K562 (cell line): ENCODE measurements around the gene GPR183. TPM values are rescaled to one million over a fixed set of nuclear protein-coding genes. Genes with fewer than 3 reads are reported as not detected.
A peak's percentile ranks its signal among the peaks of the same experiment; 100 is the strongest.

Experiments used
- ATAC-seq: fragments of 200-7000 bp; cut with Tn5 transposase; 3 replicates; pipeline ENCODE4 v1.9.1; 2020; ENCODE audit warnings: moderate library complexity
- BruUV-seq: library from RNA; stranded (reverse); fragments of 400-500 nt; replicated peaks from 2 replicates; lab custom pipeline; 2021; lab: Mats Ljungman, UMichigan
- CTCF ChIA-PET: fragments of 300-600 bp; formaldehyde crosslinking; extraction: SDS; loops from one replicate; lab custom pipeline; 2021; ENCODE audit warnings: low intra/inter-chr PET ratio; lab: Yijun Ruan, JAX
- POLR2A ChIA-PET: fragments of 300-600, 350-650 bp; sonication (Branson Sonifier 250); formaldehyde crosslinking; extraction: SDS; loops from one replicate; lab custom pipeline; 2021; ENCODE audit warnings: antibody characterized with exemption, inconsistent platforms; lab: Yijun Ruan, JAX
- DNase-seq, 4 experiments: peaks; one replicate each; pipeline versions ENCODE4 v3.0.0 to v3.0.0-alpha.2; 2011 to 2018; ENCODE audit warnings: low spot score in 3 of 4, mixed read lengths in 3 of 4; ENCODE audit errors: extremely low read depth in 1 of 4
- FAIRE-seq: peaks from 2 replicates; lab custom pipeline; 2011; peaks lifted over from hg19 to GRCh38; lab: Jason Lieb, UNC
- H2AFZ ChIP-seq: 2 replicates; pipeline ENCODE4 v1.6.0; 2011; ENCODE audit warnings: low read depth, low read length, control low read depth, inconsistent platforms
- H3K27ac ChIP-seq: fragments of 200-600 bp; 3 replicates; pipeline ENCODE4 v1.8.0; 2011; ENCODE audit warnings: low read depth, mild to moderate bottlenecking, control low read depth, inconsistent platforms, low read length, moderate library complexity, mixed read lengths; ENCODE audit errors: extremely low read depth
- H3K27me3 ChIP-seq, 2 experiments: fragments of 300-600 bp in 1 of 2; 2 replicates in 1 of 2; 3 replicates in 1 of 2; pipeline versions ENCODE4 v1.6.0 to v1.8.0; 2011; ENCODE audit warnings: inconsistent platforms in 2 of 2, low read length in 2 of 2, mild to moderate bottlenecking in 1 of 2, mixed read lengths in 1 of 2, moderate library complexity in 1 of 2; ENCODE audit not compliant: control insufficient read depth in 2 of 2, insufficient read depth in 2 of 2
- H3K36me3 ChIP-seq: fragments of 300-600 bp; 3 replicates; pipeline ENCODE4 v1.8.0; 2011; ENCODE audit warnings: mild to moderate bottlenecking, low read length, inconsistent platforms; ENCODE audit not compliant: control insufficient read depth, insufficient read depth
- H3K4me1 ChIP-seq, 2 experiments: fragments of 200-600 bp in 1 of 2; replicated peaks in 1 of 2; 2 replicates in 1 of 2; 3 replicates in 1 of 2; pipeline versions ENCODE4 v1.5.1 to v1.8.0; 2011; ENCODE audit warnings: inconsistent platforms in 2 of 2, low read length in 2 of 2, mild to moderate bottlenecking in 1 of 2, mixed read lengths in 1 of 2, moderate library complexity in 1 of 2; ENCODE audit not compliant: control insufficient read depth in 2 of 2, insufficient read depth in 2 of 2
- H3K4me2 ChIP-seq: 2 replicates; pipeline ENCODE4 v1.6.1; 2011; ENCODE audit warnings: low read length, control low read depth, inconsistent platforms, mixed read lengths; ENCODE audit not compliant: insufficient read depth
- H3K4me3 ChIP-seq: fragments of 200-600 bp; sonication (generic), shearing (Covaris generic); 2 replicates; pipeline ENCODE4 v1.5.1; 2016; ENCODE audit warnings: control low read depth, inconsistent platforms
- H3K79me2 ChIP-seq: fragments of 200-600 bp; 3 replicates; pipeline ENCODE4 v1.8.0; 2011; ENCODE audit warnings: low read length, inconsistent platforms; ENCODE audit not compliant: control insufficient read depth, insufficient read depth
- H3K9ac ChIP-seq, 2 experiments: 2 replicates each; pipeline versions ENCODE4 v1.6.0 to v1.6.1; 2011; ENCODE audit warnings: low read depth in 2 of 2, low read length in 2 of 2, control low read depth in 1 of 2, inconsistent platforms in 1 of 2, mild to moderate bottlenecking in 1 of 2, mixed read lengths in 1 of 2; ENCODE audit not compliant: insufficient read depth in 1 of 2
- H3K9me1 ChIP-seq: one replicate; pipeline ENCODE4 v1.6.0; 2011; ENCODE audit warnings: inconsistent platforms, mild to moderate bottlenecking, low read length, moderate library complexity; ENCODE audit not compliant: control insufficient read depth, insufficient read depth
- H3K9me3 ChIP-seq: replicated peaks from 2 replicates; pipeline ENCODE4 v1.5.1; 2011; ENCODE audit warnings: low read depth, low read length, inconsistent platforms; ENCODE audit not compliant: control insufficient read depth, insufficient read depth
- H4K20me1 ChIP-seq: replicated peaks from 2 replicates; pipeline ENCODE4 v1.6.1; 2011; ENCODE audit warnings: low read length, inconsistent platforms, mixed read lengths; ENCODE audit not compliant: control insufficient read depth, insufficient read depth
- ADNP ChIP-seq: fragments of 200-800 bp; sonication (Bioruptor generic); IDR thresholded peaks from 2 replicates; pipeline ENCODE4 v1.6.1; 2016; ENCODE audit warnings: missing genetic modification characterization, missing compliant biosample characterization
- ATF2 ChIP-seq: sonication (generic); formaldehyde crosslinking; IDR thresholded peaks from 2 replicates; pipeline ENCODE4 v1.8.1; 2022; ENCODE audit warnings: missing genetic modification reagents
- BCLAF1 ChIP-seq, 2 experiments: fragments of 450-650 bp in 1 of 2; IDR thresholded peaks; 2 replicates each; pipeline ENCODE4 v1.6.1; 2011 to 2017; ENCODE audit warnings: low read depth in 2 of 2, antibody characterized with exemption in 1 of 2, borderline replicate concordance in 1 of 2, low read length in 1 of 2, mild to moderate bottlenecking in 1 of 2, mixed read lengths in 1 of 2; ENCODE audit not compliant: control insufficient read depth in 1 of 2
- FOXJ3 ChIP-seq: sonication (generic); formaldehyde crosslinking; IDR thresholded peaks from 2 replicates; pipeline ENCODE4 v1.4.0; 2020; ENCODE audit warnings: mild to moderate bottlenecking, missing genetic modification reagents
- MAFG ChIP-seq: fragments of 450-650 bp; conservative IDR thresholded peaks from 2 replicates; pipeline ENCODE4 v1.6.1; 2016; ENCODE audit warnings: missing genetic modification characterization, missing compliant biosample characterization
- PRMT5 ChIP-seq: sonication (generic); formaldehyde crosslinking; IDR thresholded peaks from 2 replicates; pipeline ENCODE4 v1.5.0; 2020; ENCODE audit warnings: missing genetic modification reagents
- RBM14 ChIP-seq: fragments of 200-400 bp; formaldehyde crosslinking; IDR thresholded peaks from 2 replicates; pipeline ENCODE4 v1.6.1; 2018; ENCODE audit warnings: low read depth, mild to moderate bottlenecking, low read length, moderate library complexity, borderline replicate concordance; ENCODE audit not compliant: insufficient read depth
- RBM39 ChIP-seq: fragments of 200-400 bp; formaldehyde crosslinking; optimal IDR thresholded peaks from 2 replicates; pipeline ENCODE3; 2018; ENCODE audit warnings: low read depth, low read length
- SAFB ChIP-seq: fragments of 200-400 bp; formaldehyde crosslinking; IDR thresholded peaks from 2 replicates; pipeline ENCODE4 v1.6.1; 2017; ENCODE audit warnings: low read depth, low read length, borderline replicate concordance
- SMARCA4 ChIP-seq: fragments of 450-650 bp; IDR thresholded peaks from 2 replicates; pipeline ENCODE4 v1.6.1; 2016
- STAG1 ChIP-seq: sonication (generic); formaldehyde crosslinking; IDR thresholded peaks from 2 replicates; pipeline ENCODE4 v1.5.0; 2020; ENCODE audit warnings: missing genetic modification reagents, borderline replicate concordance
- THRB ChIP-seq: fragments of 450-650 bp; formaldehyde crosslinking; conservative IDR thresholded peaks from 2 replicates; pipeline ENCODE4 v1.4.0; 2022; ENCODE audit warnings: mild to moderate bottlenecking, missing genetic modification characterization
- U2AF2 ChIP-seq: fragments of 200-400 bp; formaldehyde crosslinking; optimal IDR thresholded peaks from 2 replicates; pipeline ENCODE3; 2017; ENCODE audit warnings: low read depth, mild to moderate bottlenecking, low read length
- ZNF143 ChIP-seq: sonication (generic); formaldehyde crosslinking; IDR thresholded peaks from 2 replicates; pipeline ENCODE4 v1.9.0; 2022; ENCODE audit warnings: mild to moderate bottlenecking, missing genetic modification reagents
- ZNF277 ChIP-seq: fragments of 250-450 bp; sonication (Bioruptor Pico); IDR thresholded peaks from 2 replicates; pipeline ENCODE4 v1.8.0; 2022; ENCODE audit warnings: inconsistent platforms, mild to moderate bottlenecking, moderate library complexity, borderline replicate concordance
- WGBS: fragments of 100-300 bp; shearing (Covaris generic); methylation state at CpG from one replicate; pipeline ENCODE4 v1.1.6; 2016; ENCODE audit warnings: low coverage, mixed read lengths; ENCODE audit not compliant: insufficient coverage; ENCODE audit errors: missing lambda C conversion rate; 5-methylcytosine and 5-hydroxymethylcytosine counted together
- in situ Hi-C: fragments of 300-500 bp; cut with MboI; formaldehyde crosslinking; loops from 4 replicates; pipeline ENCODE4 v1.15.0; 2018; ENCODE audit warnings: inconsistent platforms, mixed read lengths
- intact Hi-C: fragments of 100-400 bp; cut with micrococcal nuclease; formaldehyde crosslinking; loops from 2 replicates; pipeline ENCODE4 v1.14.2; 2022
- polyA plus RNA-seq, 8 experiments: library from polyadenylated mRNA; depleted of rRNA in 4 of 8; stranded (reverse) in 5 of 8; unstranded in 3 of 8; fragments of >200 nt; fragmentation: Nextera tagmentation in 2 of 8; fragmentation: Illumina TruSeq in 1 of 8; extraction: Ambion mirVana in 2 of 8; extraction: Trizol in 1 of 8; gene quantifications; 2 replicates each; pipeline versions ENCODE4 v1.2.1 to v1.2.3, GENCODE V29; 2011 to 2014; ENCODE audit warnings: inconsistent platforms in 1 of 8, missing spikeins in 1 of 8
- total RNA-seq, 7 experiments: library from RNA; depleted of rRNA in 6 of 7; stranded (reverse); fragments of >200 nt in 6 of 7; fragmentation: Illumina TruSeq in 2 of 7; extraction: Trizol in 2 of 7; gene quantifications; 2 replicates each; pipeline versions ENCODE4 v1.2.1 to v1.2.3, GENCODE V29; 2011 to 2021; ENCODE audit warnings: low replicate concordance in 1 of 7

GPR183 gene
- total and polyA plus RNA-seq, 9 of the 15 experiments (the other 6 are each of a cell fraction or from before 2014, with no cell fraction given) = 1.3 to 10.2 (median 3.7) TPM

DNA sequence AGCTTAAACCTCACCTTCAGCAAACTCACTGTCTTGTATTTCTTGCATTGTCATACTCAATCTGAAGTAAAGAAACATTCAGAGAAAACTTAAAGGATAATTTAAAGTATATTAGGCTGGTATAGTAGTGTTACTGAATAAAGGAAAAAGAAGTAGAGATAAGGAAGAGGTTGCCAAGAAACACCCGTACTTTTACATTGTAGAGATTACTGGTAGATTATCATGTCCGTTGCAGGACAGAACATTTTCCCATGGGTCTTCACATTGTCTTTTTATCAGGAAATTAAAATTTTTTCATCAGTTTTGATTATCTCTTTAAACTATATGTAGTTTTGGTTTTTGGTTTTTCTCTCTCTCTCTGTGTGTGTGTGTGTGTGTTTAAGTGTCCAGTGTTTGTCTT is 19.9 kb upstream of the GPR183 start:
- H3K27me3 ChIP-seq = no peaks in the 10 kb centered on the region
- 0 out of 3 replicates have a peak, but pooled peaks cover 6% of the 10 kb centered on the region for H3K79me2 ChIP-seq
- H2AFZ ChIP-seq = no peak overlapping the region
- no peak for DNase-seq
- no peak overlapping the region; the same call in 1 of the 2 replicates for H3K4me2 ChIP-seq
- intact Hi-C loops = no loop called here
- no peak for ATAC-seq
- no peaks in the 10 kb centered on the region for H4K20me1 ChIP-seq
- no TSS peak for BruUV-seq
- H3K4me3 ChIP-seq = no peak overlapping the region
- H3K9ac ChIP-seq = no peak overlapping the region
- WGBS = 6% methylated on average over 2 of the region's 2 CpGs
- peaks cover 8 to 54% of the 10 kb centered on the region in 2 experiments for H3K4me1 ChIP-seq
- H3K36me3 ChIP-seq = peaks cover 14% of the 10 kb centered on the region
- H3K9me3 ChIP-seq = no peaks in the 10 kb centered on the region
- in situ Hi-C loops = no loop called here
- peak overlapping the region; percentile 58; the same call in 2 of the 3 replicates for H3K27ac ChIP-seq
- H3K9me1 ChIP-seq = peaks cover 4% of the 10 kb centered on the region
- FAIRE-seq = no peak
- ChIA-PET POLR2A (no interaction called here), CTCF (no interaction called here)
- no peak for TF ChIP-seq ZNF277 (CRISPR knock-in tag)
- TF ChIP-seq RBM39 = no peak
- TF ChIP-seq THRB (CRISPR knock-in tag) = no peak
- TF ChIP-seq STAG1 (CRISPR knock-in tag) = no peak
- no peak for TF ChIP-seq BCLAF1 (IDR thresholded peaks at IDR 0.05; ENCODE audit: borderline replicate concordance in 1 of 2, control insufficient read depth in 1 of 2, low read depth in 2 of 2, low read length in 1 of 2)
- no peak for TF ChIP-seq ZNF143
- no peak for TF ChIP-seq ATF2 (CRISPR knock-in tag)
- TF ChIP-seq PRMT5 (CRISPR knock-in tag) = no peak
- TF ChIP-seq U2AF2 = no peak
- TF ChIP-seq ADNP (tag) = 0 out of 2 replicates have a peak, but pooled peaks have one; percentile 16
- no peak for TF ChIP-seq RBM14
- TF ChIP-seq SAFB = no peak
- no peak; the same call in 1 of the 2 replicates for TF ChIP-seq MAFG (tag)
- TF ChIP-seq FOXJ3 = no peak
- TF ChIP-seq SMARCA4 = peak; percentile 45; the same call in 1 of the 2 replicates
